ENCODE measurements around the gene PDZRN3.

GRCh38 chr3:73469331-73469730 lies 155.4 kb downstream of the PDZRN3 start:
- no peak for TF ChIP-seq TCF7L2 (IDR thresholded peaks at IDR 0.05; ENCODE audit: low read depth, low read length)
- no peak for TF ChIP-seq CTCF (IDR thresholded peaks at IDR 0.05)
- no peak for TF ChIP-seq SIN3A (IDR thresholded peaks at IDR 0.05; ENCODE audit: borderline replicate concordance, insufficient read depth, low read depth, low read length)
- no peak for TF ChIP-seq POLR2AphosphoS5 (IDR thresholded peaks at IDR 0.05; ENCODE audit: low read depth, low read length)
